Measurements from ENCODE around the gene CUX1. TPM values are rescaled to one million over a fixed set of nuclear protein-coding genes. Genes with fewer than 3 reads are reported as not detected.

Gene CUX1
- total RNA-seq, 4 donors from 2014 or later: 56.9 to 124 (median 93.2) TPM

DNA sequence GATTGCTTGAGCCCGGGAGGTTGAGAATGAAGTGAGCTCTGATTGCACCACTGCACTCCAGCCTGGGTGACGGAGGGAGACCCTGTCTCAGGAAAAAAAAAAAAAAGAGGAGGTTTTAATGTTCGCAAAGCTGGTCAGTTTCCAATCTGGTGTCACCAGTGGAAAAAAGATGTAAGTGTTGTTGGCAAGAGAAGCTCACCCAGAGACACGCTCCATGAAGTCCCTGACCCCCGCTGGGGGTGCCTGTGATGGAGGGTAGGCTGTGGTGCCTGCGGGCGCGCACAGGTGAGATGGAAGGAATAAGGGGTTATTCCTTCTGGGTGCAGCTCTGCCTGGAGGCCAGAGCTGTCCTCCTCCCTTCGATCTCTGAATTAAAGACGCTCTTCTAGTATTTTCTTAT, 122.7 kb downstream of the CUX1 start:
- peak overlapping the region; percentile 84 to 90 (median 90) for H3K27ac ChIP-seq
- DNase-seq: no peak
- peaks cover 53 to 68% (median 61%) of the 10 kb centered on the region in 4 donors for H3K4me1 ChIP-seq
- intact Hi-C loops (cut with DNase I; ENCODE audit: low total_unique reads): no loop called here
- H3K4me3 ChIP-seq: no peak overlapping the region
- H3K27me3 ChIP-seq: no peaks in the 10 kb centered on the region
- in situ Hi-C loops (cut with MboI; ENCODE audit: low pct_ligation_motif_present in 1 of 4, low pct_unique_long_range_greater_than_20kb in 1 of 4, low sequenced_read_pairs in 3 of 4): no loop called here
- TF ChIP-seq EP300 (IDR thresholded peaks at IDR 0.05; ENCODE audit: low read depth) (no peak), POLR2A (IDR thresholded peaks at IDR 0.05) (no peak), POLR2AphosphoS5 (IDR thresholded peaks at IDR 0.05) (no peak)
- TF ChIP-seq, protein P1, sequence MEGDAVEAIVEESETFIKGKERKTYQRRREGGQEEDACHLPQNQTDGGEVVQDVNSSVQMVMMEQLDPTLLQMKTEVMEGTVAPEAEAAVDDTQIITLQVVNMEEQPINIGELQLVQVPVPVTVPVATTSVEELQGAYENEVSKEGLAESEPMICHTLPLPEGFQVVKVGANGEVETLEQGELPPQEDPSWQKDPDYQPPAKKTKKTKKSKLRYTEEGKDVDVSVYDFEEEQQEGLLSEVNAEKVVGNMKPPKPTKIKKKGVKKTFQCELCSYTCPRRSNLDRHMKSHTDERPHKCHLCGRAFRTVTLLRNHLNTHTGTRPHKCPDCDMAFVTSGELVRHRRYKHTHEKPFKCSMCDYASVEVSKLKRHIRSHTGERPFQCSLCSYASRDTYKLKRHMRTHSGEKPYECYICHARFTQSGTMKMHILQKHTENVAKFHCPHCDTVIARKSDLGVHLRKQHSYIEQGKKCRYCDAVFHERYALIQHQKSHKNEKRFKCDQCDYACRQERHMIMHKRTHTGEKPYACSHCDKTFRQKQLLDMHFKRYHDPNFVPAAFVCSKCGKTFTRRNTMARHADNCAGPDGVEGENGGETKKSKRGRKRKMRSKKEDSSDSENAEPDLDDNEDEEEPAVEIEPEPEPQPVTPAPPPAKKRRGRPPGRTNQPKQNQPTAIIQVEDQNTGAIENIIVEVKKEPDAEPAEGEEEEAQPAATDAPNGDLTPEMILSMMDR (IDR thresholded peaks at IDR 0.05): no peak
- H3K9me3 ChIP-seq: no peaks in the 10 kb centered on the region
- 93 to 94% methylated on average over 10 of the region's 10 CpGs for WGBS, 2 donors (ENCODE audit: low coverage in 1 of 2)
- no peaks in the 10 kb centered on the region for H3K36me3 ChIP-seq

GRCh38 chr7:101940830-101941229, 123.4 kb downstream of the CUX1 start:
- WGBS, 2 donors (ENCODE audit: low coverage in 1 of 2): 35% methylated on average over 9 of the region's 9 CpGs; no CpG with 5 or more reads in 1 of the 2 donors
- H3K9me3 ChIP-seq: no peaks in the 10 kb centered on the region
- peak overlapping the region; percentile 84 to 90 (median 90) for H3K27ac ChIP-seq
- H3K4me3 ChIP-seq: no peak overlapping the region
- TF ChIP-seq EP300 (IDR thresholded peaks at IDR 0.05; ENCODE audit: low read depth) (no peak), POLR2AphosphoS5 (IDR thresholded peaks at IDR 0.05) (no peak), POLR2A (IDR thresholded peaks at IDR 0.05) (no peak)
- TF ChIP-seq, protein P1 (IDR thresholded peaks at IDR 0.05): no peak
- intact Hi-C loops (cut with DNase I; ENCODE audit: low total_unique reads): no loop called here
- in situ Hi-C loops (cut with MboI; ENCODE audit: low pct_ligation_motif_present in 1 of 4, low pct_unique_long_range_greater_than_20kb in 1 of 4, low sequenced_read_pairs in 3 of 4): no loop called here
- H3K36me3 ChIP-seq: no peaks in the 10 kb centered on the region
- H3K27me3 ChIP-seq: no peaks in the 10 kb centered on the region
- peaks cover 46 to 66% (median 54%) of the 10 kb centered on the region in 4 donors for H3K4me1 ChIP-seq
- peak; percentile 63 for DNase-seq

DNA sequence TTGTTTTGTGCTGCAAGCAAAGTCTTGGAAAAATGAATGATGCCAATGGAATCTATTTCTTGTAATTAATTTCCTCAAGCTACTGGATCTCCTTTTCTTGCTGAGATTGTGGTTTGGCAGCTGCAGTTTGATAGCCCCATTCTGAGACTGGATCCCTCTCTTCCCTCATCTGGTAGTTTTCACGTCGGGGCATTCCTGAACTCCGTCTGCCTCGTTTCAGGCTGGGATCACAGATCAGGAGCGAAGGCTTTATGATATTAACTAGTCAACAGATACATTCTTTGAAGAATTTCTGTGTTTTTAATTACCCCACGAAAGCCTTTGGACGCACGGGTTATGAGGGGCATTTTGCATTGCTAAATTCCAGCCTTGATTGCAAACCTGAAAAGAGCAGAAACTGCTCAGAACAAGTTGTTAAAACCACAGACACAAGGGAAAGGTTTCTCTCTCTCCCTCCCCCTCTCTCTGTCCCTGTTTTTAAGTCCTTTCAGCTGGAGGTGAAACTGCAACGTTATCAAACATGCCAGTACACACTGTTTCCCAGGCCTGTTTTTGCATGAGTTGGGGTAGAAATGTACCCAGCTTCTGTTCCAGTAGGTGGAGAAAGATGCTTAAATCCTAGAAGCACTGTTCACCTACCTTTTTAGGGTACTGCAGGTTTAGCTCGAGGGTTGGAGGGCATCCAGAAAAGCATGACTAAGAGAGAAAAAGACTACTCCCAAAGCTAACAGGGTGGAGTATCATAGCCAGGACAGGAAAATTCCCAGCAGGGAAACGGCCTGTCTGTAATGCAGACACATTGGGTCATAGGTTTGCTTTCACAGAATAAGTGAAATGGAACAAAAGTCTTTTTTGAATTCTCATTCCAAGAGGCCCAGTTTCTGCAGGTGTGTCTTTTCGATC, 124.3 kb downstream of the CUX1 start:
- Histone ChIP-seq H3K9me3 (no peaks in the 10 kb centered on the region), H3K27me3 (no peaks in the 10 kb centered on the region), H3K4me3 (no peak overlapping the region), H3K4me1 (peaks cover 40 to 57% (median 45%) of the 10 kb centered on the region in 4 donors), H3K36me3 (no peaks in the 10 kb centered on the region), H3K27ac (peak overlapping the region; percentile 84 to 90 (median 90))
- WGBS, 2 donors (ENCODE audit: low coverage in 1 of 2): 46 to 48% methylated on average over 9 to 12 of the region's 12 CpGs
- TF ChIP-seq, protein P1 (IDR thresholded peaks at IDR 0.05): no peak
- no peak for TF ChIP-seq EP300 (IDR thresholded peaks at IDR 0.05; ENCODE audit: low read depth)
- TF ChIP-seq POLR2AphosphoS5 (IDR thresholded peaks at IDR 0.05): peak; percentile 23 to 47 (median 35)
- no peak for TF ChIP-seq POLR2A (IDR thresholded peaks at IDR 0.05)
- in situ Hi-C loops (cut with MboI; ENCODE audit: low pct_ligation_motif_present in 1 of 4, low pct_unique_long_range_greater_than_20kb in 1 of 4, low sequenced_read_pairs in 3 of 4): no loop called here
- DNase-seq: peak; percentile 65
- intact Hi-C loops (cut with DNase I; ENCODE audit: low total_unique reads): no loop called here

DNA sequence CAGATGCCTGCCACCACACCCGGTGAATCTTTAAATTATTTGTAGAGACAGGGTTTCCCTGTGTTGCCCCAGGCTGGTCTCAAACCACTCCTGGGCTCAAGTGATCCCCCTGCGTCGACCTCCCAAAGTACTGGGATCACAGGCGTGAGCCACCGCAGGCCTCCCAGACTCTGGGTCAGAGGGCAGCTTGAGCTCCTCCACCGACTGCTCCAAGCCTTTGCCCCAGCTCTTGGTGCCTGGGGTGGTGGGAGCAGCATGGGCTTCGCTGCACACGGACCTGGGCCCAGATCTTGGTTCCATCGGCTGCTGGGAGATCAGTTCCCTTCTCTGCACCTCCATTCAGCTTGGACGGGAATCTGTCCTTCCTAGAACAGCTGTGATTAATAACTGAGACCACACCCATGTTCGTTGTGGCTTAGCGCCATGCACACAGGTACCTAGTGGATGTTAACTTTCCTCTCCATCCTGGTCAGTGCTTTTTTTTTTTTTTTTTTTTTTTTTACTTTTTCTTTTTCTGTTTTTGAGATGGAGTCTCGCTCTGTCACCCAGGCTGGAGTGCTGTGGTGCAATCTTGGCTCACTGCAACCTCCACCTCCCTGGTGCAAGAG, 125.3 kb downstream of the CUX1 start:
- Histone ChIP-seq H3K27ac (peak overlapping the region; percentile 84 to 90 (median 90)), H3K4me1 (peaks cover 32 to 49% (median 39%) of the 10 kb centered on the region in 4 donors), H3K27me3 (no peaks in the 10 kb centered on the region), H3K4me3 (no peak overlapping the region), H3K9me3 (no peaks in the 10 kb centered on the region), H3K36me3 (no peaks in the 10 kb centered on the region)
- intact Hi-C loops (cut with DNase I; ENCODE audit: low total_unique reads): no loop called here
- 62 to 93% methylated on average over 3 to 13 of the region's 13 CpGs for WGBS, 2 donors (ENCODE audit: low coverage in 1 of 2)
- peak; percentile 67 for DNase-seq
- TF ChIP-seq POLR2AphosphoS5 (IDR thresholded peaks at IDR 0.05): peak in 1 of 3 donors; percentile 24
- TF ChIP-seq POLR2A (IDR thresholded peaks at IDR 0.05): no peak
- TF ChIP-seq, protein P1 (IDR thresholded peaks at IDR 0.05): no peak
- in situ Hi-C loops (cut with MboI; ENCODE audit: low pct_ligation_motif_present in 1 of 4, low pct_unique_long_range_greater_than_20kb in 1 of 4, low sequenced_read_pairs in 3 of 4): no loop called here
